Lung (tissue), 13 donors: ENCODE data around the gene HDDC3. TPM values are rescaled to one million over a fixed set of nuclear protein-coding genes. Genes with fewer than 3 reads are reported as not detected.

ENCODE experiments used
- ATAC-seq: fragments of 200-7000 bp; cut with Tn5 transposase; one replicate; pipeline ENCODE4 v1.9.1; 2020; ENCODE audit warnings: moderate number of reproducible peaks; ENCODE audit not compliant: insufficient read depth, low FRiP score
- DNase-seq, 3 donors: peaks; one replicate each; pipeline ENCODE4 v3.0.0-alpha.2; 2013 to 2017
- H3K27ac ChIP-seq, 2 donors: one replicate each; pipeline ENCODE4 v1.5.1; 2013; ENCODE audit warnings: mild to moderate bottlenecking in 2 of 2, moderate library complexity in 2 of 2, control low read depth in 1 of 2, inconsistent platforms in 1 of 2, low read depth in 1 of 2, low read length in 1 of 2
- H3K27me3 ChIP-seq, 3 donors: one replicate each; pipeline ENCODE4 v1.5.1; 2013; ENCODE audit warnings: low read length in 2 of 3; ENCODE audit not compliant: control insufficient read depth in 3 of 3, insufficient read depth in 3 of 3
- H3K36me3 ChIP-seq, 4 donors: one replicate each; pipeline ENCODE4 v1.5.1; 2013; ENCODE audit warnings: low read length in 4 of 4, mild to moderate bottlenecking in 1 of 4, moderate library complexity in 1 of 4; ENCODE audit not compliant: control insufficient read depth in 4 of 4, insufficient read depth in 4 of 4
- H3K4me1 ChIP-seq, 5 donors: one replicate each; pipeline ENCODE4 v1.5.1; 2013; ENCODE audit warnings: low read length in 5 of 5, mild to moderate bottlenecking in 2 of 5, moderate library complexity in 1 of 5; ENCODE audit not compliant: control insufficient read depth in 5 of 5, insufficient read depth in 5 of 5
- H3K4me3 ChIP-seq: one replicate; pipeline ENCODE4 v1.5.1; 2013; ENCODE audit warnings: mild to moderate bottlenecking, control low read depth, moderate library complexity
- H3K9ac ChIP-seq, 2 donors: one replicate each; pipeline ENCODE4 v1.5.1; 2013; ENCODE audit warnings: low read length in 2 of 2, control low read depth in 1 of 2; ENCODE audit not compliant: insufficient read depth in 1 of 2
- H3K9me3 ChIP-seq, 4 donors: one replicate each; pipeline ENCODE4 v1.5.1; 2013; ENCODE audit warnings: low read length in 3 of 4, mild to moderate bottlenecking in 1 of 4, moderate library complexity in 1 of 4; ENCODE audit not compliant: control insufficient read depth in 4 of 4, insufficient read depth in 3 of 4
- WGBS, 2 donors: extraction: QIAGEN DNeasy Blood & Tissue Kit; methylation state at CpG; one replicate each; pipeline ENCODE4 v1.1.7; 2013; 5-methylcytosine and 5-hydroxymethylcytosine counted together
- polyA plus RNA-seq, 2 donors: library from polyadenylated mRNA; stranded (reverse); fragments of 200-250 nt; gene quantifications; one replicate each; pipeline ENCODE4 v1.2.1, GENCODE V29; 2013
- small RNA-seq: library from RNA; depleted of rRNA; stranded (forward); fragments of <200 nt; gene quantifications from one replicate; pipeline ENCODE3, GENCODE V24; 2014; ENCODE audit warnings: low replicate concordance
- total RNA-seq, 2 donors: library from RNA; depleted of rRNA in 1 of 2; stranded (reverse); fragments of >200 nt in 1 of 2; gene quantifications; one replicate each; pipeline ENCODE4 v1.2.1, GENCODE V29; 2014 to 2021
- TF ChIP-seq, protein P1 (sequence below): IDR thresholded peaks from 2 replicates; pipeline ENCODE4 v1.5.1; 2012; ENCODE audit warnings: mild to moderate bottlenecking; ENCODE audit errors: control extremely low read depth, extremely low read depth
- donor health status: control.
- donor health status: control.
- donor health status: Bipolar disorder and iron deficiency.
- donor health status: healthy.
- donor health status: DM: yes; HTN: yes; CAD: no.

HDDC3 gene
- total and polyA plus RNA-seq, 4 donors: 12.7 to 19.6 (median 16.5) TPM

DNA sequence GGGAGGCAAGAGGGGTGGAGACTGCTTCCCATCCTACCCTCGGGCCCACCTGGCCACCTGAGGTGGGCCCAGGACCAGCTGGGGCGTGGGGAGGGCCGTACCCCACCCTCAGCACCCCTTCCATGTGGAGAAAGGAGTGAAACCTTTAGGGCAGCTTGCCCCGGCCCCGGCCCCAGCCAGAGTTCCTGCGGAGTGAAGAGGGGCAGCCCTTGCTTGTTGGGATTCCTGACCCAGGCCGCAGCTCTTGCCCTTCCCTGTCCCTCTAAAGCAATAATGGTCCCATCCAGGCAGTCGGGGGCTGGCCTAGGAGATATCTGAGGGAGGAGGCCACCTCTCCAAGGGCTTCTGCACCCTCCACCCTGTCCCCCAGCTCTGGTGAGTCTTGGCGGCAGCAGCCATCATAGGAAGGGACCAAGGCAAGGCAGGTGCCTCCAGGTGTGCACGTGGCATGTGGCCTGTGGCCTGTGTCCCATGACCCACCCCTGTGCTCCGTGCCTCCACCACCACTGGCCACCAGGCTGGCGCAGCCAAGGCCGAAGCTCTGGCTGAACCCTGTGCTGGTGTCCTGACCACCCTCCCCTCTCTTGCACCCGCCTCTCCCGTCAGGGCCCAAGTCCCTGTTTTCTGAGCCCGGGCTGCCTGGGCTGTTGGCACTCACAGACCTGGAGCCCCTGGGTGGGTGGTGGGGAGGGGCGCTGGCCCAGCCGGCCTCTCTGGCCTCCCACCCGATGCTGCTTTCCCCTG is 50.2 kb downstream of the HDDC3 start:
- no peak overlapping the region for H3K9ac ChIP-seq
- no peak overlapping the region for H3K4me3 ChIP-seq
- H3K27me3 ChIP-seq: no peaks in the 10 kb centered on the region
- H3K4me1 ChIP-seq: peaks cover 0 to 34% (median 11%) of the 10 kb centered on the region in 5 donors
- peaks cover 13 to 55% (median 26%) of the 10 kb centered on the region in 4 donors for H3K36me3 ChIP-seq
- TF ChIP-seq, protein P1, sequence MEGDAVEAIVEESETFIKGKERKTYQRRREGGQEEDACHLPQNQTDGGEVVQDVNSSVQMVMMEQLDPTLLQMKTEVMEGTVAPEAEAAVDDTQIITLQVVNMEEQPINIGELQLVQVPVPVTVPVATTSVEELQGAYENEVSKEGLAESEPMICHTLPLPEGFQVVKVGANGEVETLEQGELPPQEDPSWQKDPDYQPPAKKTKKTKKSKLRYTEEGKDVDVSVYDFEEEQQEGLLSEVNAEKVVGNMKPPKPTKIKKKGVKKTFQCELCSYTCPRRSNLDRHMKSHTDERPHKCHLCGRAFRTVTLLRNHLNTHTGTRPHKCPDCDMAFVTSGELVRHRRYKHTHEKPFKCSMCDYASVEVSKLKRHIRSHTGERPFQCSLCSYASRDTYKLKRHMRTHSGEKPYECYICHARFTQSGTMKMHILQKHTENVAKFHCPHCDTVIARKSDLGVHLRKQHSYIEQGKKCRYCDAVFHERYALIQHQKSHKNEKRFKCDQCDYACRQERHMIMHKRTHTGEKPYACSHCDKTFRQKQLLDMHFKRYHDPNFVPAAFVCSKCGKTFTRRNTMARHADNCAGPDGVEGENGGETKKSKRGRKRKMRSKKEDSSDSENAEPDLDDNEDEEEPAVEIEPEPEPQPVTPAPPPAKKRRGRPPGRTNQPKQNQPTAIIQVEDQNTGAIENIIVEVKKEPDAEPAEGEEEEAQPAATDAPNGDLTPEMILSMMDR: no peak
- DNase-seq (no peak), ATAC-seq (no peak)
- H3K27ac ChIP-seq: no peak overlapping the region
- H3K9me3 ChIP-seq: no peaks in the 10 kb centered on the region
- 90 to 91% methylated on average over 19 of the region's 19 CpGs for WGBS, 2 donors

- Histone ChIP-seq H3K27ac (no peak overlapping the region), H3K27me3 (no peaks in the 10 kb centered on the region), H3K4me3 (no peak overlapping the region), H3K9me3 (no peaks in the 10 kb centered on the region), H3K36me3 (peaks cover 13 to 59% (median 32%) of the 10 kb centered on the region in 4 donors), H3K4me1 (peaks cover 0 to 34% (median 11%) of the 10 kb centered on the region in 5 donors), H3K9ac (no peak overlapping the region)
- TF ChIP-seq, protein P1: no peak
- ATAC-seq (no peak), DNase-seq (no peak)
- WGBS, 2 donors: 88 to 93% methylated on average over 26 to 35 of the region's 35 CpGs
Observed at GRCh38 chr15:90881181-90881977, 51.0 kb downstream of the HDDC3 start.

- no peak overlapping the region for H3K4me3 ChIP-seq
- H3K9me3 ChIP-seq: no peaks in the 10 kb centered on the region
- H3K27ac ChIP-seq: no peak overlapping the region
- WGBS, 2 donors: 91 to 92% methylated on average over 16 of the region's 16 CpGs
- H3K36me3 ChIP-seq: peaks cover 13 to 67% (median 32%) of the 10 kb centered on the region in 4 donors
- TF ChIP-seq, protein P1: no peak
- peaks cover 0 to 25% (median 10%) of the 10 kb centered on the region in 5 donors for H3K4me1 ChIP-seq
- H3K27me3 ChIP-seq: no peaks in the 10 kb centered on the region
- DNase-seq: no peak
- no peak for ATAC-seq
- H3K9ac ChIP-seq: no peak overlapping the region
Observed at GRCh38 chr15:90880381-90881145, 51.8 kb downstream of the HDDC3 start.

Small RNA genes within 50 kb of the gene (small RNA-seq; reads per million reads assigned to genes)
- gene RF00019: not detected

Other genes with a start within 250 kb of the HDDC3 start
- 1 to 10 TPM; 3.2 to 4.4 TPM for gene BLM, start 215.2 kb downstream of the HDDC3 start, total RNA-seq
- gene BLM, start 215.2 kb downstream of the HDDC3 start, polyA plus RNA-seq: 1 to 10 TPM; 2.2 to 8.7 TPM
- gene FURIN, start 64.0 kb downstream of the HDDC3 start, total RNA-seq: 100 to 1,000 TPM in 1 of 2 donors, 10 to 100 TPM in 1; 57.1 to 113 TPM
- gene FURIN, start 64.0 kb downstream of the HDDC3 start, polyA plus RNA-seq: 100 to 1,000 TPM in 1 of 2 donors, 10 to 100 TPM in 1; 71.2 to 159 TPM
- gene FES, start 48.0 kb downstream of the HDDC3 start, total RNA-seq: 10 to 100 TPM; 48.1 to 62.9 TPM
- gene FES, start 48.0 kb downstream of the HDDC3 start, polyA plus RNA-seq: 100 to 1,000 TPM in 1 of 2 donors, 10 to 100 TPM in 1; 25.7 to 104 TPM
- 10 to 100 TPM; 34.1 to 80.6 TPM for gene MAN2A2, start 29.2 kb downstream of the HDDC3 start, total RNA-seq
- gene MAN2A2, start 29.2 kb downstream of the HDDC3 start, polyA plus RNA-seq: 10 to 100 TPM; 39.7 to 82.9 TPM
- 10 to 100 TPM; 58.7 to 59.6 TPM for gene UNC45A, start 2.7 kb upstream of the HDDC3 start, total RNA-seq
- gene UNC45A, start 2.7 kb upstream of the HDDC3 start, polyA plus RNA-seq: 10 to 100 TPM; 34.4 to 47.9 TPM
- gene RCCD1, start 22.3 kb upstream of the HDDC3 start, total RNA-seq: 10 to 100 TPM in 1 of 2 donors, 1 to 10 TPM in 1; 8.5 to 11.5 TPM
- gene RCCD1, start 22.3 kb upstream of the HDDC3 start, polyA plus RNA-seq: 1 to 10 TPM; 4.4 to 4.8 TPM
- gene PRC1, start 62.0 kb upstream of the HDDC3 start, total RNA-seq: 10 to 100 TPM in 1 of 2 donors, 1 to 10 TPM in 1; 5.0 to 31.1 TPM
- gene PRC1, start 62.0 kb upstream of the HDDC3 start, polyA plus RNA-seq: 1 to 10 TPM; 7.5 to 8.2 TPM
- gene VPS33B, start 90.0 kb upstream of the HDDC3 start, total RNA-seq: 10 to 100 TPM in 1 of 2 donors, 1 to 10 TPM in 1; 6.5 to 20.7 TPM
- 10 to 100 TPM; 11.4 to 14.2 TPM for gene VPS33B, start 90.0 kb upstream of the HDDC3 start, polyA plus RNA-seq
- 1 to 10 TPM; 1.6 to 2.8 TPM for gene SV2B, start 167.7 kb upstream of the HDDC3 start, total RNA-seq
- gene SV2B, start 167.7 kb upstream of the HDDC3 start, polyA plus RNA-seq: under 1 TPM; 0.12 to 0.24 TPM